GM10266 (cell line): Measurements from ENCODE around the gene YY1AP1.
A peak's percentile ranks its signal among the peaks of the same experiment; 100 is the strongest.
"Not testable (repeated sequence)": the region's sequence is repeated elsewhere in the genome, so short reads cannot be mapped to it uniquely, and the experiment has no call there.

ENCODE experiments used
- DNase-seq: peaks from one replicate; pipeline ENCODE4 v3.0.0; 2012; ENCODE audit errors: extremely low spot score
- TF ChIP-seq, protein P1 (sequence below): IDR thresholded peaks from 2 replicates; pipeline ENCODE4 v1.5.1; 2012; ENCODE audit warnings: mild to moderate bottlenecking, low read depth; ENCODE audit not compliant: control insufficient read depth, insufficient read depth; ENCODE audit errors: missing control alignments

Gene YY1AP1

GRCh38 chr1:155623357-155623756, 65.2 kb downstream of the YY1AP1 start:
- TF ChIP-seq, protein P1, sequence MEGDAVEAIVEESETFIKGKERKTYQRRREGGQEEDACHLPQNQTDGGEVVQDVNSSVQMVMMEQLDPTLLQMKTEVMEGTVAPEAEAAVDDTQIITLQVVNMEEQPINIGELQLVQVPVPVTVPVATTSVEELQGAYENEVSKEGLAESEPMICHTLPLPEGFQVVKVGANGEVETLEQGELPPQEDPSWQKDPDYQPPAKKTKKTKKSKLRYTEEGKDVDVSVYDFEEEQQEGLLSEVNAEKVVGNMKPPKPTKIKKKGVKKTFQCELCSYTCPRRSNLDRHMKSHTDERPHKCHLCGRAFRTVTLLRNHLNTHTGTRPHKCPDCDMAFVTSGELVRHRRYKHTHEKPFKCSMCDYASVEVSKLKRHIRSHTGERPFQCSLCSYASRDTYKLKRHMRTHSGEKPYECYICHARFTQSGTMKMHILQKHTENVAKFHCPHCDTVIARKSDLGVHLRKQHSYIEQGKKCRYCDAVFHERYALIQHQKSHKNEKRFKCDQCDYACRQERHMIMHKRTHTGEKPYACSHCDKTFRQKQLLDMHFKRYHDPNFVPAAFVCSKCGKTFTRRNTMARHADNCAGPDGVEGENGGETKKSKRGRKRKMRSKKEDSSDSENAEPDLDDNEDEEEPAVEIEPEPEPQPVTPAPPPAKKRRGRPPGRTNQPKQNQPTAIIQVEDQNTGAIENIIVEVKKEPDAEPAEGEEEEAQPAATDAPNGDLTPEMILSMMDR: no peak
- no peak for DNase-seq

DNA sequence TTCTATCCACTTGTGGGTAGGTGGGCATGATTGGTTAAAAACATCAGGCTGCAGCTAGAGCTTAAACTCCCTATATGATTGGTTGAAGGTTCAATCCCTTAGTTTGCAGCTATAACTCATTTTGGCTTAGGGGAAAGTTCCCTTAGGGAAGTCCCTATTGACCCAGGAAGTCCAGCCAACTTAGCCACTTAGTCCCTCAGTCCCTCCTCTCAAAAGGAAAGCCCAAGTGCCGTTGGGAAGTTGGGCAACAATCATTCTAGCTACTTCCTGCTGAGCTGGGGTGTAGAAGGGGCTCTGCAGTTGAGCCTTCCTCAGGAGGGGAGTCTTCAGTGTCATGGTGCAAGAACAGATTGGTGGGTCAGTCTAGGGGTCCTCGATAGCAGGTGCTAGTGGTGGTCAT, 66.4 kb downstream of the YY1AP1 start:
- DNase-seq: no peak
- TF ChIP-seq, protein P1: no peak

DNA sequence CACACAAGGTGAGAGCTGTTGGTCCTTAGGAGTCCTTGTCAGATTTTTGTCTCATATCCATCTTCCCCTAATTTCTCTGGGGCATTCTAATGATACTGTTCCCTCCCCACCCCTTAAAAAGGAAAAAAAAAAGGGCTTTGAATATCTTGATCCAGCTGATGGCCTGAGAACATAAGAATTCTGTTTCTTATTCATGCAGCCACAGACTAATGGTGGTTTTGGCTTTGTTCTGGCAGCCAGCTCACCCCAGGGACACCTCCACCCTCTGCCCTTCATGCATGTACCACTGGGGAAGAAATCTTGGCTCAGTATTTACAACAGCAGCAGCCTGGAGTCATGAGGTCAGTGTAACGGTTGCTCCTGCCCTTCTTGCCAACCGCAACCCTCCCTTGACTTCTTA, 75.3 kb downstream of the YY1AP1 start:
- DNase-seq: not testable (repeated sequence)

- DNase-seq: not testable (repeated sequence)
These were observed 78.3 kb downstream of the YY1AP1 start for GRCh38 chr1:155610257-155610647.

DNA sequence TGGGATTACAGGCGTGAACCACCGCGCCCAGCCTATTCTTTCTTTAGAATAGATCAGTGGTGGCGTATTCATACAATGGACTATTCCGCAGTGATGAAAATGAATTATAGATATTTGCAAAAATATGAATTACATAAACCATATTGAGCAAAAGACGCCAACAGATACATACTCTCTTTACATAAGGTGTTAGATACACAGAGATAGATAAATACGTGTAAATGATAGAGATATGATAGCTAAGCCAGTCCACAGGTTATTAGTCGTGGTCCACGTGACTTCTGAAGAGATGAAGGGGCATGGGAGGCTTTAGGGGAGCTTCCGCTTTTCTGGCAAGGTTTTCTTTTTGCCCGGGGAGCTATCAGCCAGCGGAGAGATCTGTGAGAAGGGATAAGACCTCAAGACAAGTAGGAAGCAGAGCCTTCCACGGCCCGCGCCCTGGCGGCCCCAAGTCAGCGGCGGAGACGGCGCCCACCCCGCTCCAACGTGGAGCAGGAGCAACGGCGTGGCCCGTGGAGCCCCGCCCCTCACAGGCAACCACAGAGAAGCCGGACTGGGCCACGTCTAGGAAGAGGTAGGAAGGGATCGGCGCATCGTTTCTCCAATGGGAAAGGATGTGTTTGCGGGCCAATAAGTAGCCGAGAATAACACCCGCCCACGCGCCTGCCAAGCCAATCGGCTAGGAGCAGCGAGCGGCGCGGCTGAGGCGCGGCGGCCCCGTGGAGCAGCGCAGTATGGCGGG, 78.9 kb downstream of the YY1AP1 start, which contains the start of gene MSTO1:
Gene MSTO1, plus strand, starts transcription at position 704 of the 742 bp plus-strand sequence. Its CDS starts 31 bp downstream, at position 735.
- peak; percentile 92 for DNase-seq
- TF ChIP-seq, protein P1: no peak
